Measurements from ENCODE around the gene RIMKLB.
"Not testable (repeated sequence)": the region's sequence is repeated elsewhere in the genome, so short reads cannot be mapped to it uniquely, and the experiment has no call there.

The RIMKLB gene

GRCh38 chr12:8709124-8709830 is 11.5 kb downstream of the RIMKLB start:
- Histone ChIP-seq H3K27ac (ENCODE audit: low read depth, low read length) (peak overlapping the region; percentile 39), H2AFZ (ENCODE audit: low read length, unreplicated experiment) (peak overlapping the region; percentile 73), H3K27me3 (ENCODE audit: insufficient read depth, low read length) (no peaks in the 10 kb centered on the region)

GRCh38 chr12:8712572-8712971 is 14.8 kb downstream of the RIMKLB start:
- Histone ChIP-seq H3K4me3 (ENCODE audit: low read depth, low read length) (no peak overlapping the region), H3K27ac (ENCODE audit: low read depth, low read length) (no peak overlapping the region), H2AFZ (ENCODE audit: low read length, unreplicated experiment) (no peak overlapping the region), H3K4me1 (ENCODE audit: control insufficient read depth, insufficient read depth, low read length, unreplicated experiment) (peaks cover 17% of the 10 kb centered on the region), H3K36me3 (ENCODE audit: insufficient read depth, low read length) (no peaks in the 10 kb centered on the region), H3K27me3 (ENCODE audit: insufficient read depth, low read length) (no peaks in the 10 kb centered on the region), H3K79me2 (ENCODE audit: control insufficient read depth, insufficient read depth, low read length, unreplicated experiment) (peaks cover 30% of the 10 kb centered on the region)

More at GRCh38 chr12:8709124-8709830, 11.5 kb downstream of the RIMKLB start:
- Histone ChIP-seq H3K79me2 (ENCODE audit: control insufficient read depth, insufficient read depth, low read length, unreplicated experiment) (peaks cover 39% of the 10 kb centered on the region), H3K36me3 (ENCODE audit: insufficient read depth, low read length) (peaks cover 3% of the 10 kb centered on the region; the same call in 1 of the 2 replicates), H3K4me3 (ENCODE audit: low read depth, low read length) (peak overlapping the region; percentile 84), H3K4me1 (ENCODE audit: control insufficient read depth, insufficient read depth, low read length, unreplicated experiment) (peaks cover 17% of the 10 kb centered on the region)

GRCh38 chr12:8722286-8722800 is 24.6 kb downstream of the RIMKLB start:
- Histone ChIP-seq H3K79me2 (ENCODE audit: control insufficient read depth, insufficient read depth, low read length, unreplicated experiment) (peaks cover 11% of the 10 kb centered on the region), H3K4me1 (ENCODE audit: control insufficient read depth, insufficient read depth, low read length, unreplicated experiment) (no peaks in the 10 kb centered on the region), H3K27me3 (ENCODE audit: insufficient read depth, low read length) (no peaks in the 10 kb centered on the region), H3K4me3 (ENCODE audit: low read depth, low read length) (no peak overlapping the region), H3K27ac (ENCODE audit: low read depth, low read length) (no peak overlapping the region), H2AFZ (ENCODE audit: low read length, unreplicated experiment) (no peak overlapping the region), H3K36me3 (ENCODE audit: insufficient read depth, low read length) (peaks cover 10% of the 10 kb centered on the region)

- no peak overlapping the region for H3K27ac ChIP-seq (ENCODE audit: low read depth, low read length)
- H3K4me1 ChIP-seq (ENCODE audit: control insufficient read depth, insufficient read depth, low read length, unreplicated experiment) = no peaks in the 10 kb centered on the region
- no peaks in the 10 kb centered on the region; the same call in 1 of the 2 replicates for H3K36me3 ChIP-seq (ENCODE audit: insufficient read depth, low read length)
- no peak overlapping the region for H3K4me3 ChIP-seq (ENCODE audit: low read depth, low read length)
- peaks cover 13% of the 10 kb centered on the region for H3K79me2 ChIP-seq (ENCODE audit: control insufficient read depth, insufficient read depth, low read length, unreplicated experiment)
- no peak overlapping the region for H2AFZ ChIP-seq (ENCODE audit: low read length, unreplicated experiment)
- H3K27me3 ChIP-seq (ENCODE audit: insufficient read depth, low read length) = no peaks in the 10 kb centered on the region
These were observed 37.1 kb downstream of the RIMKLB start for GRCh38 chr12:8734873-8735381.

GRCh38 chr12:8742501-8742900 is 44.7 kb downstream of the RIMKLB start:
- H3K4me3 ChIP-seq (ENCODE audit: low read depth, low read length) = no peak overlapping the region
- H3K36me3 ChIP-seq (ENCODE audit: insufficient read depth, low read length) = no peaks in the 10 kb centered on the region; the same call in 1 of the 2 replicates
- H3K27me3 ChIP-seq (ENCODE audit: insufficient read depth, low read length) = no peaks in the 10 kb centered on the region
- H3K4me1 ChIP-seq (ENCODE audit: control insufficient read depth, insufficient read depth, low read length, unreplicated experiment) = peaks cover 7% of the 10 kb centered on the region
- H3K79me2 ChIP-seq (ENCODE audit: control insufficient read depth, insufficient read depth, low read length, unreplicated experiment) = no peaks in the 10 kb centered on the region
- H3K27ac ChIP-seq (ENCODE audit: low read depth, low read length) = no peak overlapping the region
- H2AFZ ChIP-seq (ENCODE audit: low read length, unreplicated experiment) = no peak overlapping the region

GRCh38 chr12:8743121-8743520 is 45.3 kb downstream of the RIMKLB start:
- not testable (repeated sequence) for H3K36me3 ChIP-seq (ENCODE audit: insufficient read depth, low read length); H3K79me2 ChIP-seq (ENCODE audit: control insufficient read depth, insufficient read depth, low read length, unreplicated experiment); H3K27ac ChIP-seq (ENCODE audit: low read depth, low read length); H2AFZ ChIP-seq (ENCODE audit: low read length, unreplicated experiment); H3K4me3 ChIP-seq (ENCODE audit: low read depth, low read length); H3K4me1 ChIP-seq (ENCODE audit: control insufficient read depth, insufficient read depth, low read length, unreplicated experiment); H3K27me3 ChIP-seq (ENCODE audit: insufficient read depth, low read length)

GRCh38 chr12:8745631-8746030 is 47.8 kb downstream of the RIMKLB start:
- not testable (repeated sequence) for H3K36me3 ChIP-seq (ENCODE audit: insufficient read depth, low read length); H3K79me2 ChIP-seq (ENCODE audit: control insufficient read depth, insufficient read depth, low read length, unreplicated experiment); H3K4me3 ChIP-seq (ENCODE audit: low read depth, low read length); H3K4me1 ChIP-seq (ENCODE audit: control insufficient read depth, insufficient read depth, low read length, unreplicated experiment); H3K27ac ChIP-seq (ENCODE audit: low read depth, low read length); H3K27me3 ChIP-seq (ENCODE audit: insufficient read depth, low read length); H2AFZ ChIP-seq (ENCODE audit: low read length, unreplicated experiment)

GRCh38 chr12:8746046-8746445 is 48.3 kb downstream of the RIMKLB start:
- Histone ChIP-seq H3K4me3 (ENCODE audit: low read depth, low read length) (no peak overlapping the region), H3K27me3 (ENCODE audit: insufficient read depth, low read length) (no peaks in the 10 kb centered on the region), H3K36me3 (ENCODE audit: insufficient read depth, low read length) (peaks cover 5% of the 10 kb centered on the region; the same call in 1 of the 2 replicates), H3K79me2 (ENCODE audit: control insufficient read depth, insufficient read depth, low read length, unreplicated experiment) (no peaks in the 10 kb centered on the region), H3K4me1 (ENCODE audit: control insufficient read depth, insufficient read depth, low read length, unreplicated experiment) (peaks cover 7% of the 10 kb centered on the region), H3K27ac (ENCODE audit: low read depth, low read length) (no peak overlapping the region), H2AFZ (ENCODE audit: low read length, unreplicated experiment) (no peak overlapping the region)

GRCh38 chr12:8760076-8760475 is 62.3 kb downstream of the RIMKLB start:
- H2AFZ ChIP-seq (ENCODE audit: low read length, unreplicated experiment); H3K27ac ChIP-seq (ENCODE audit: low read depth, low read length); H3K36me3 ChIP-seq (ENCODE audit: insufficient read depth, low read length); H3K27me3 ChIP-seq (ENCODE audit: insufficient read depth, low read length); H3K4me3 ChIP-seq (ENCODE audit: low read depth, low read length); H3K4me1 ChIP-seq (ENCODE audit: control insufficient read depth, insufficient read depth, low read length, unreplicated experiment); H3K79me2 ChIP-seq (ENCODE audit: control insufficient read depth, insufficient read depth, low read length, unreplicated experiment): not testable (repeated sequence)

GRCh38 chr12:8762701-8763100 is 64.9 kb downstream of the RIMKLB start:
- H3K27me3 ChIP-seq (ENCODE audit: insufficient read depth, low read length); H3K4me1 ChIP-seq (ENCODE audit: control insufficient read depth, insufficient read depth, low read length, unreplicated experiment); H3K4me3 ChIP-seq (ENCODE audit: low read depth, low read length); H3K79me2 ChIP-seq (ENCODE audit: control insufficient read depth, insufficient read depth, low read length, unreplicated experiment); H2AFZ ChIP-seq (ENCODE audit: low read length, unreplicated experiment); H3K27ac ChIP-seq (ENCODE audit: low read depth, low read length); H3K36me3 ChIP-seq (ENCODE audit: insufficient read depth, low read length): not testable (repeated sequence)

- not testable (repeated sequence) for H3K4me3 ChIP-seq (ENCODE audit: low read depth, low read length); H3K36me3 ChIP-seq (ENCODE audit: insufficient read depth, low read length); H3K27ac ChIP-seq (ENCODE audit: low read depth, low read length); H3K79me2 ChIP-seq (ENCODE audit: control insufficient read depth, insufficient read depth, low read length, unreplicated experiment); H2AFZ ChIP-seq (ENCODE audit: low read length, unreplicated experiment); H3K4me1 ChIP-seq (ENCODE audit: control insufficient read depth, insufficient read depth, low read length, unreplicated experiment); H3K27me3 ChIP-seq (ENCODE audit: insufficient read depth, low read length)
These were observed 68.3 kb downstream of the RIMKLB start for GRCh38 chr12:8766121-8766520.
